ENCODE data around the gene AFDN.

GRCh38 chr6:167840160-167840525 lies 13.4 kb downstream of the AFDN start:
- no peak for TF ChIP-seq CTCF (IDR thresholded peaks at IDR 0.05)
- no peak for TF ChIP-seq POLR2A (IDR thresholded peaks at IDR 0.05)
- no peak for TF ChIP-seq POLR2AphosphoS5 (IDR thresholded peaks at IDR 0.05)
